ENCODE results near the gene MYO5B.

DNA sequence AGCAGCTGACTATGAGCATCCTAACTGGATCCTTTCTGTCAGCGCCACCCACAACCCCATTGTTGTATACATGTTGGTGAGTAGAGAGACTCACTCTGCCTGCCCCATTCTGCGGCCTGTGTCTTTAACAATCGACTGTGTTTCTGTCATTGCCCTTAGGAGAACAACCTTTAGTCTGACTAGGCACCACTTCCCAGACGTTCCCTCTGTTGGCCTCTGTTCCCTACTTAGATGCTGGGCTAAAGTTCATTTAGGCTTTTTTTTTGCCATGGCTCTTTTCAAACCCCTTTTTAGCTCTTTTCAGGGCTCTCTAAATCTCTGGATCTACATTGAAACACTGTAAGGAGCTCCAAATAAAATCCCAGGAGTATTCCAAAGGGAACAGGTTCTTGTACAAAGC, 361.1 kb downstream of the MYO5B start:
- no peak for TF ChIP-seq CTCF (IDR thresholded peaks at IDR 0.05)
- TF ChIP-seq POLR2A (IDR thresholded peaks at IDR 0.05): no peak

Data from esophagus squamous epithelium (tissue), 4 donors.